ENCODE measurements around the gene NTN3.

GRCh38 chr16:2512735-2513404 lies 41.8 kb downstream of the NTN3 start:
- TF ChIP-seq CTCF (conservative IDR thresholded peaks at IDR 0.05 in 1 of 2, IDR thresholded peaks at IDR 0.05 in 1 of 2; ENCODE audit: extremely low read depth in 1 of 2, insufficient read depth in 1 of 2, low read depth in 1 of 2, low read length in 2 of 2) (no peak), EZH2 (IDR thresholded peaks at IDR 0.05; ENCODE audit: borderline replicate concordance, low read length) (no peak)

All from mammary epithelial cell (primary cell).